Activated naive CD4-positive, alpha-beta T cell (primary cell): ENCODE results near the gene LCE1E.

Experiments used
- DNase-seq, 4 experiments: peaks; one replicate each; lab custom pipeline; 2025; lab: John Stamatoyannopoulos, UW

Gene LCE1E

GRCh38 chr1:152786077-152786476 is at the start of gene LCE1E:
Gene LCE1E (plus strand): TSS chr1:152786257. CDS start chr1:152787300, 1,043 bp downstream.
- DNase-seq, result no peak

GRCh38 chr1:152737997-152738396 is 48.1 kb upstream of the LCE1E start:
- DNase-seq, result no peak

GRCh38 chr1:152739841-152740240 is 46.2 kb upstream of the LCE1E start:
- no peak for DNase-seq

- DNase-seq, result no peak
Measured at GRCh38 chr1:152741656-152742055, 44.4 kb upstream of the LCE1E start.

GRCh38 chr1:152743371-152744145 is 42.5 kb upstream of the LCE1E start:
- no peak for DNase-seq

- no peak for DNase-seq
Measured at GRCh38 chr1:152745289-152745704, 40.8 kb upstream of the LCE1E start.

GRCh38 chr1:152745765-152746444 is 40.2 kb upstream of the LCE1E start:
- no peak for DNase-seq

GRCh38 chr1:152747831-152748230 is 38.2 kb upstream of the LCE1E start:
- DNase-seq, result no peak

- DNase-seq, result no peak
Measured at GRCh38 chr1:152752225-152752624, 33.8 kb upstream of the LCE1E start.

GRCh38 chr1:152753586-152753985 is 32.5 kb upstream of the LCE1E start:
- DNase-seq, result no peak

GRCh38 chr1:152756872-152757271 is 29.2 kb upstream of the LCE1E start:
- DNase-seq, result no peak

- DNase-seq, result no peak
Measured at GRCh38 chr1:152757747-152758146, 28.3 kb upstream of the LCE1E start, which contains the start of gene KPRP. Gene KPRP (plus strand): TSS chr1:152758025. CDS start chr1:152759589, 1,564 bp downstream.

GRCh38 chr1:152758636-152759035 is 27.4 kb upstream of the LCE1E start:
- no peak for DNase-seq

- no peak for DNase-seq
Measured at GRCh38 chr1:152759453-152760173, 26.4 kb upstream of the LCE1E start.

GRCh38 chr1:152760551-152761190 is 25.4 kb upstream of the LCE1E start:
- DNase-seq, result no peak

- no peak for DNase-seq
Measured at GRCh38 chr1:152761609-152762213, 24.3 kb upstream of the LCE1E start.

GRCh38 chr1:152768847-152769533 is 17.1 kb upstream of the LCE1E start:
- no peak for DNase-seq

GRCh38 chr1:152770411-152770810 is 15.6 kb upstream of the LCE1E start:
- no peak for DNase-seq

- no peak for DNase-seq
Measured at GRCh38 chr1:152774875-152775274, 11.2 kb upstream of the LCE1E start, which contains the start of gene LCE1F. Gene LCE1F (plus strand): TSS chr1:152775140. CDS start chr1:152776372, 1,232 bp downstream.

- DNase-seq, result no peak
Measured at GRCh38 chr1:152776361-152776760, 9.7 kb upstream of the LCE1E start.
